Frontal cortex (tissue), 4 donors: ENCODE data around the gene ERMP1. TPM values are rescaled to one million over a fixed set of nuclear protein-coding genes. Genes with fewer than 3 reads are reported as not detected.
"Not testable (repeated sequence)": the region's sequence is repeated elsewhere in the genome, so short reads cannot be mapped to it uniquely, and the experiment has no call there.

ENCODE experiments used
- DNase-seq, 2 donors: peaks; one replicate each; pipeline ENCODE4 v3.0.0; 2012; ENCODE audit warnings: low spot score in 2 of 2
- FAIRE-seq: peaks from 2 replicates; lab custom pipeline; 2012; peaks lifted over from hg19 to GRCh38; lab: Jason Lieb, UNC
- total RNA-seq: library from RNA; depleted of rRNA; stranded (reverse); fragments of >200 nt; gene quantifications from one replicate; pipeline ENCODE4 v1.2.3, GENCODE V29; 2014
- donor health status: control.
- donor health status: control.
- donor health status: control.

ERMP1 gene
- total RNA-seq, 1 donor from 2014 or later = 13.9 TPM

DNA sequence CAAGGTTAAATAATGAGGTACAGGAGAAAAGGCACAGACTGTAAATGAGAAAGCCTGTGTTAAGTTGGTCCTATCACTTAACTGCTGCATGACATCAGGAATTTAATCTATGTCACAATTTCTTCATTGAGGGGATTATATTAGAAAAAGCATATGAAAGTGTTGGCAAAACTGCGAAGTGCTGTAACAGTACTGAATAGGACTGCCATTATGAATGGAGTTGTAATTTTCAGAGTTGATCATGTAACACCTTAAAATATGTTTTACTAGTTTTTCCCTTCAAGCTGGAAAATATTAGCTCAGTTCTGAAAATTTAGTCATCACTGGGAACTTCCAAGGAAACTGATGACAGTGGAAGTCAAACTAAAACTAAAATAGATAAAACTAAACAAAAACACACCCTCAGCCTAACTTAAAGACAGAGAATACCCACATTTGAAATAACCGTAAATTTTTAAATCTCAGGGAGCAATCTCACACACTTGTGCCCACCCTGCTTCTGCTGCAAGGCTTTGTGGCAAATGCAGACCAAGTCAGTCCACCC, 45.1 kb downstream of the ERMP1 start:
- no peak for FAIRE-seq

DNA sequence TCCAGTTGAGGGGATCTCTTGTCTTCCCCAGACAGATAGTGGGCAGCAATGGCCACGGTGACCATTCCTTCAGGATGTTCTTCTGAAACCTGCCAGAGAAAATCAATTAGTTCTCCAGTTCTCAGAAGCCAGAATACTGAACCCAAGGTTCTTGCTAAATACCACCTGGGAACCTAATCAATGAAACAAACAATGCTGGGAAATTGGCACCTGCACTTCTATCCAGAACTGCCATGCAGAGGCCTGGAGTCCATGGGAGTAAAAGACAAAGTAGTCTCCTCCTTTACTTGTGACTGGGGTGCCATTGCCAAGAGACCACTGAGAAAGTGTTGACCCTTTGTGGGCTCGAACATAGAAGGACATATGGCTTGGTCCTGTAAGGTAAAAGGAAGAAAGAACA, 45.7 kb downstream of the ERMP1 start:
- FAIRE-seq (no peak), DNase-seq (no peak)

More for the DNA sequence above, 45.1 kb downstream of the ERMP1 start:
- DNase-seq = no peak

DNA sequence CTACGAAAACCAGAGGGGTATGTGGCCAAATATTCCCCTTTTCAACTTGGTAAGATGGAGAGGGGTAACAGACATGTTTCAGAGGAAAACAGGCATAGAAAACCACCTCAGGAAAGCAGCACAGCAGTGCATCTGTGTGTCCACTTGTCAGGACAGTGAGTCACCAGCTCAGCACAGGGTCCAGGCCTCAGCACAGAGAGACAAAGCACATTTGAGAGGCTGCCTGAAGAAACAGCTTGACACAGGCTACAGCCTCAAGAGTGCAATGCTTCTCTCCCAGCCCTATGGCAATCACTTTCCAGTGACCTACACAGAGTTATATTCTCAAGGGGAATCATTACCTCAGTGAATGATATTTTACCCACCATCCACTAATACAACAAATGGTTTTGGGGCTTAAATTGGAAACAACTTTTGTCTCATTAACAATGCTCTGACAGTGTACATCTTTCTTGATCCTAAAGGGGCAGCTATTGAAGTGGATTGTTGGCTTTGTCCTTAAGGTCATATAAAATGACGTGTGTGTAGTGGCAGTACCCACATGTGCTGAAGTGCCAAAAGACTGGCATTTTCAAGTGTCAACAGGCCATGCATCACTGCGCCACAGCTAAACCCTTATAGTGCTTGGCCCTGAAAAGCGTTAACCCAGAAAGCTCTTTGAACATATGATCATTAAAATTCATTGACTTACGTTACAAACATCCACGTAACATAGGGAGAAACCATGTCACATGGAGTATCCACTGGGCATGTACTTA, 46.4 kb downstream of the ERMP1 start:
- DNase-seq (peak in 1 of 2 donors; percentile 11), FAIRE-seq (no peak)

DNA sequence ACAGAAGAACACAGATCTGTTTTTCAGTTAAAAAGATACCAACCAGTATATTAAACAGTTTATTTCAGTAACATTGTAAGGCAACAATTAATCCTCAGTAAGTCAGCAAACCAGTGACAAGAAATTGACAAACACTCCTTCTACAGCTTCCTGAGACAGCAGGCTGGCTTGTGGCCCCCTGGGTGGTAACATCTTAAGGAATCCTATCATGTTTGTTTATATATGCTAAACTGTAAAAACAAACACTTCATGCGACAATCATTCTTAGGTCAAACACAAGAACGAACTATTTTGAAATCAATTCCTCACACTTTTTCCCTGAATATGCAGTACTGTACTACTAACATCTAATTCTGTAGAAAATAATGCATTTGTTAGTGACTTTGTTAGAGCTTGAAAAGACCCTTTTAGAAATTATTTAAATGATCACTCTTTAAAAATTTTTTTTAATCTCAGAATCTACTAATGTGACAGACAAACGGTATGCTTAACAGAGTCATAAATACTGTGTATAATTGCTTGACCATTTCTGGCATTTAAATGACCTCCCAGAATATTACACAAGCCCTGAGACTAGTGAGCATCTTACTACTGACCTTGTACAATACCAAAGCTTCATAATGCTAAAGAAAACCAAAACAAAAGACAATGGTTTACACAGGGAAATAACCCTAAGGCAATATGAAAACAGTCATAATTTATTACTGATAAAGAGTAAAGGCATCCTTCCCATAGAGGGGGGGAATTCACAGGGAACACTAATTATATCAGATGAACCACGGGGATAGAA, 48.2 kb downstream of the ERMP1 start:
- FAIRE-seq = no peak

DNA sequence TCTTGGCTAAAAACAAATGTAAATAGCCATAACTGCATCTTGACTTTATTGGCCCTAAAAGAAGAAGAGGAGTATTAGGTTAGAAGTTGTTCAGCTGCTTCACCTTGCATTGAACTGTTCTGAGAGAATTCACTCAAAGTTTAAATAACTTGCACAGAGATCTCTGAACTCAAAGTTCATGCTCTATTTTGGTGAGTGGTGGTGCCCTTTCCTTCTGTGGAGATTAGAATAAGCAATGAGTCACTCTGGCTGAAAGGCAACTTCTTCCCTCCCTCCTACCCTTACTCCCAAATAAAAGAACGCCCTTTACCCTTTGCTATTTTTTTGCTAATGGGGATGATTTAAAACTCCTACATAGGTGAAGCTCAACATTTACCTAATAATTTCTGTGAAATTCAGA, 48.9 kb downstream of the ERMP1 start:
- FAIRE-seq (no peak), DNase-seq (no peak)

More for the DNA sequence above, 48.2 kb downstream of the ERMP1 start:
- DNase-seq = no peak

DNA sequence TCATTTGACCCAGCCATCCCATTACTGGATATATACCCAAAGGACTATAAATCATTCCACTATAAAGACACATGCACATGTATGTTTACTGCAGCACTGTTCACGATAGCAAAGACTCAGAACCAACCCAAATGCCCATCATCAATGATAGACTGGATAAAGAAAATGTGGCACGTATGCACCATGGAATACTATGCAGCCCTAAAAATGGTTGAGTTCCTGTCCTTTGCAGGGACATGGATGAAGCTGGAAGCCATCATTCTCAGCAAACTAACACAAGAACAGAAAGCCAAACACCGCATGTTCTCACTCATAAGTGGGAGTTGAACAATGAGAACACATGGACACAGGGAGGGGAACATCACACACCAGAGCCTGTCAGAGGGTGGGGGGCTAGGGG, 49.5 kb downstream of the ERMP1 start:
- not testable (repeated sequence) for DNase-seq, FAIRE-seq

DNA sequence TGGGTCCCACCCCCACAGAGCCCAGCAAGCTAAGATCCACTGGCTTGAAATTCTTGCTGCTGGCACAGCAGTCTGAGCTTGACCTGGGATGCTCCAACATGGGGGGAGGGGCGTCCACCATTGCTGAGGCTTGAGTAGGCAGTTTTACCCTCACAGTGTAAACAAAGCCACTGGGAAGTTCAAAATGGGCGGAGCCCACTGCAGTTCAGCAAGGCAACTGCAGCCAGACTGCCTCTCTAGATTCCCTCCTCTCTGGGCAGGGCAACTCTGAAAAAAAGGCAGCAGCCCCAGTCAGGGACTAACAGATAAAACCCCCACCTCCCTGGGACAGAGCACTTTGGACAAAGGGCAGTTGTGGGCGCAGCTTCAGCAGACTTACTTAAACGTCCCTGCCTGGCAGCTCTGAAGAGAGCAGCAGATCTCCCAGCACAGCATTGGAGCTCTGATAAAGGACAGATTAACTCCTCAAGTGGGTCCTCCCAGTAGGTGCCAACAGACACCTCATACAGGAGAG, 53.2 kb downstream of the ERMP1 start:
- not testable (repeated sequence) for DNase-seq, FAIRE-seq

DNA sequence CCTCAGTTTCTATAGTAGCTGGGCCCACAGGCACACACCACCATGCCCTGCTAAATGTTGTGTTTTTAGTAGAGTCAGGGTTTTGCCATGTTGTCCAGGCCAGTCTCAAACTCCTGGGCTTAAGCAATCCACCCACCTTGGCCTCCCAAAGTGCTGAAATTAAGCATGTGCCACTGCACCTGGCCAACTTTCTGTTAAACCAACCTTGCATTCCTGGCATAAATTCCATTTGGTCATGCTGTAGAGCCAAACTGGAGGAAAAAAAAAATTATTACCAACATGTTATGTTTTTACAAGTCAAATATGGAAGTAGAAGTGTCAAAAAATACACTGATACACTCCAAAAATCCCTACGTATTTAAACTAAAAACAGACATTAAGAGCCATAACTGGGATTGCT, 54.1 kb downstream of the ERMP1 start:
- FAIRE-seq (no peak), DNase-seq (no peak)

DNA sequence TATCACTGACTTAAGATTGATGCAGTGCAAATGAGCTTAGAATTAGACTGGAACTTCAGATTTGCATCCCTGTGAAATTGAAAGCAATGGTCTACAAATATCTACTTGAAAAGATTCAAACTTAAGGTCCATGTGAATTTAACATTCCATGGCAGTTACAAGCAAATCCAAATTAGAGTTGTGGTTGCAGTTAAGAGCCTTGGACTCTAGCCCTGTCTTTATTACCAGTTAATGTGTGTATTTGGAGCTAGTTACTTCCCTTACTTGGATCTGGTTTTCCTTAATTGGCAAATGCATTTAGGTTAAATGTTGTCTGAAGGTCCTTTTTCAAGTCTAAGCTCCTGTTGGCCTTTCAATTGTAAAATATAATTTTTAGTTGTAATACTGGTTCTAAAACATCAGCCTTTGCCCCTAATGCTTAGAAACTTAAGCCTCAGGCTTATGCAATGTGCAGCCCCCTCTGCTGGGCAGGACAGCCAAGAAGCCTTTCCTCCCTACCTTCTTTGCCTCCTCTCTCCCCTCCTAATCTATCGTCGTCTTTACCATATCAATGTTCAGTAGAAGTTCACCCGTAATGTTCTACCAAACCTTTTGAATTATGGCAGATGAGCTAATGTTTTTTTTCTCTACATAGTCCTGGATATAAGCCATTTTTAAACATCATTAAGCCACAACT, 59.5 kb downstream of the ERMP1 start:
- FAIRE-seq = no peak
- DNase-seq = no peak

DNA sequence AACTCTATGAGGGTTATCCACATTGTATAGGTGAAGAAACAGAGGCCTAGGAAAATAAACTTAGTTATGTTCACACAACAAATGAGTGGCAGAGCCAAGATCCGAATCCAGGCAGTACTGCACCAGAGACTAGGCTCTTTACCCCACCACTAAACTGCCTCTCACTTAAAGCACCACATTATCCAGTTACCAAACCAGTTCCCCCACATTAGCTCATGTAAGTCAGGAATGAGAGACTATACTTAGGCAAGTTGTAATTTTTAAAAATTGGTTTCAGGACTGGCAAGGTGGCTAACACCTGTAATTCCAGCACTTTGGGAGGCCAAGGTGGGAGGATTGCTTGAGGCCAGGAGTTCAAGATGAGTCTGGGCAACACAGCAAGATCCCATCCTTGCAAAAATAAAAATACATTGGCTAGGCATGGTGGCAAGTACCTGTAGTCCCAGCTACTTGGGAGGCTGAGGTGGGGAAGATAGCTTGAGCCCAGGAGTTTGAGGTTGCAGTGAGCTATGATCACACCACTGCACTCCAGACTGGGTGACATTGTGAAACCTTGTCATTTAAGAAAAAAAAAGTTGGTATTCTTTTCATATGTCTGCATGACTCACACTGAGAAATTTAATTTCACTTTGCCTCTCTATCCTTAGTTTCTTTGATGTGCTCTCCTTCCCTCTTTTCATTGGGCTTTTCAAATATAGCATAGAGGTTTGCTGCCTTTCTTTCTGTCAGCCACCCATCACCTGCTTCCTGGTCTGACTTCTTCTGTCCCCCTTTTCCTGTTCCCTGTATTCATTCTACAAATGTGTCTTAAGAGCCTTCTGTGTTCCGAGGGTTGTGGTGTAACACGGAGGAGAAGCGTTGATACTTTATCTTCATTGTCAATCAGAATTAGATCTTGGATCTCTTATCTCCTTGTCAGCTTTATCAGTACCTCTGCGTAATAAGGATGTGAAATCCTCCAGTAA, 64.7 kb downstream of the ERMP1 start:
- no peak for FAIRE-seq
- no peak for DNase-seq

DNA sequence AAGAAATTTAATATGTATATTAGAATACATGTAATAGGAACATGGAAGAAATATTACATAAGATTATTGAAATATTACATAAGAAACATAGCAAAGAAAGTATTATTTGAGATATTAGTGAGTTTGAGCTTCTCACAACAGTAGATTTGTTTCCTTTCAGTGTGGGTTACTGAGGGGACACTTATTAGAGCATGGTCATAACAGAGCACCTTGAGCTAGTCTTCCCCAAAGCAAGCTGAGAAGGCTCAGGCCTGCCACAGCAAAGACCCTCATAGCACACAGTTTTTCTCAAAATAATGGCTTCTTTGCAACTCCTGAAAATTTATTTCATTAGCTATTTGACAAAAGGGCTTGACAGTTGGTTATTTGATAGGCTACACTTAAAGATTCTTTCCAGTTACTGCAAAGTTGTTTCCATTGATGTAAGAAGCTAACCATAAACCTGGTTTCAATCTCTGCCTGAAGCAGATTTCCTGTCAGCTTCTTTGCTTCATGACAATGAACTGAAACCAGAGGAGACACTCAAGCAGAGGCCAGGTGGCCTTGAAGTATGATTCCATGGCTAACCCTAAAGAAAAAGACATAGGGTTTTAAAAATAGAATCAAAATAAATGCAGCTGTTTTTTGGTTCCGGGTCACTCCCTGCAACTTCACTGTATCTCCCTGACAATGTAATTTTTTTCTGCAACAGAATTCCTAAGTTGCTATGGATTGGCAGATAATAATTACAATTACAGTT, 68.6 kb downstream of the ERMP1 start:
- FAIRE-seq = no peak
- DNase-seq = no peak

DNA sequence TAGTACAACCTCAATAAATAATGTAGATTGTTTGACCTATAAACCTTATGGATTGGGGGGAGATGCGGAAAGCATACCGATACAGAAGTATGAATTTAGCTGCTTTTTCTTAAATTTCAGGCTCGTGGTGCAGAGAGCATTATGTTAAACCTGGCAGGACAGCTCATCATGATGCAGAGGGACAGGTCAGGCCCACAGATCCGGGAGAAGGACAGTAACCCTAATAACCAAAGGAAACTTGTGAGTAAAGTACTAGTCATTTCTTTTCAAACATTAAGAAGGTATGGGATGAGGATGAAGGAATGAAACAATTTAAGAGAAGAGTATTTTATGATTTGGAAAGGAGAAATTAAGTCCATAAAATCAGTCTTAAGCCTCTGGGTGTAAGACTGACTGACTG, 70.5 kb downstream of the ERMP1 start:
- FAIRE-seq = no peak
- DNase-seq = no peak

DNA sequence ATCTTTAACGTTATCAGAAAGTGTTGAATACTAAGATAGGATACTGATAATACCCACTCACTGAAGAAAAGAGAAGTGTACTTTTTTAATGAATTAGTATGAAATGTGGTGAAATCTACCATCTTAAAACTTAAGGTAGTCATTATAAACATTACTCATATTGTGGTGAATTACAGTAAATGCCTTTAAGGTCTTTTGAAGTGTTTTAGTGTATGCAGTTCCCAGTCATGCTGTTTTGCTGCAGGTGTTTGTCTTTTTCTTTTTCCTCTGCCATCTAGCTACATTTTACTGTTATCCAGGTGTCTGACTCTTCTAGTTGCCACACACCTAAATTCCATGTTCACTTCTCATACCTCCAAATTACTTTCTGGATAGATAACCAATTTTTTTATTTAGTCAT, 72.6 kb downstream of the ERMP1 start:
- FAIRE-seq (no peak), DNase-seq (no peak)

DNA sequence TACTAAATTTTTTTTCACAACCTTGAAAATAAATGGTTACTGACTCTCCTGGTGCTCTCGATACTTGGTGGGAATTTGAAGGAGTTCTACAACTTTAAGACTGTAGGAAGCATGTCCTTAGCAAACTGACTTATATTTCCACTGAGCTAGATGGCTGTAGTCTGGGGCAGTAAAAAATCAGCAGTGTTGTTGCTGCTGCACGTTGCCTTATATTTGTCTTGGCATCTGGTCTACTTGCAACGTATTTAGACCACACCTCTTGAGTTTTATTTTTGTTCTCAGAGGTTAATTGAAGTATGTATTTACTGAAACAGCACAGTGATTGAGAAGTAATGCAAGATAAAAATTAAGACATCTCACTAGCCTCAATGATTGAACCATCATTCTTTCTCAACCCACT, 76.3 kb downstream of the ERMP1 start:
- FAIRE-seq (no peak), DNase-seq (no peak)

DNA sequence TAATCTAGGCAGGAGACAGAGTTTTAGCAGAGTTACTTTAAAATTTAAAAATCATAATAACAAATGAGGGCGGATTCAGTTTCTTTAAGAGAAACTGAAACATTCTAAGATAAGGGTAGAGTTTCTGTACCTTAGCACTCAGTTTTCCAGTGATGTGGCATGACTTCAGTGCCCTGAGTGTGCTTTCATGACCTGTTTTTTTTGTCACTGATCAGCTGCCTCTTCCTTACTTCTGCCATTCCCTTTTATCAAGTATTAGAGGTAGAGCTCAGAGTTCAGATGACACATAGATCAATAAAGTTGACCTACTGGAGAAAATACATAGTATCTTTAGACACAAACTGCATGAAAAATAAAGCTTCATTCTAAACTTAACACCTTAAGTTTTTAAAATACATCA, 82.3 kb downstream of the ERMP1 start:
- no peak for FAIRE-seq

DNA sequence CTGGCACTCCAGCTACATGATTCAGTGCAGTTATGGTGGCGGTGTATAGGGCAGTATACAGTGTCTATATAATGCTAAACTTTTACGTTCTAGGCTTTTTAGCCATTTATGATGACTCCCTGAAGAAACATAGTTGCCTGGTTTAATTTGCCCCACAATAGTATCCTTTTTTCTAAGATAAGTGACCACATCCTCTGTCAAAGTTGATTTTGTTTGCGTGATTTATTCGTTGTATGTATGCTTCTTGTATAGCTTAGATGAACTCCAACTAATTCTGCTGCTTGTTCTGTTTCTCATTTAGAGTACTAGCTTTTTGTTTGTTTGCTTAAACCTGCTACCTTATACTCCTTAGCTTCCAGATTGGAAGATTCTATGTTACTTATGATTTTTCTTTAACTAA, 83.6 kb downstream of the ERMP1 start:
- no peak for DNase-seq
- no peak for FAIRE-seq

More for the DNA sequence above, 82.3 kb downstream of the ERMP1 start:
- DNase-seq = no peak

DNA sequence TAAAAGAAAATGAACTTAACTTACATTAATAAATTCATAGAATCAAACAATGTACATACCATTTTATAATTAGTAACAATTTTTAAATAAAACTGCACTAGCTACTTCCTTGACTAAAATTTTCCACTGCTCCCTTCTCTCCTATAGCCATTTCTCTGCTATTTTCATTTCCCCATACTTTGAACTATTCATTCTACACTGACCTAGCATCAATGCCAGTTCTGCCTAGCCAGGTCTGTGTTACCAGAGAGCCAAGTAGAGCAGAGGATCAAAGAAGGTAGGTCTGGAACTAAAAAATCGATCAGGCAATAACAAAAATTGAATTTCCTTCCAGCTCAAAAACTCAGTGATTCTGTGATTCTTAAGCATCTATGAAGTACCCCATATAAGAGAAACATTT, 84.5 kb downstream of the ERMP1 start:
- DNase-seq (no peak), FAIRE-seq (no peak)

DNA sequence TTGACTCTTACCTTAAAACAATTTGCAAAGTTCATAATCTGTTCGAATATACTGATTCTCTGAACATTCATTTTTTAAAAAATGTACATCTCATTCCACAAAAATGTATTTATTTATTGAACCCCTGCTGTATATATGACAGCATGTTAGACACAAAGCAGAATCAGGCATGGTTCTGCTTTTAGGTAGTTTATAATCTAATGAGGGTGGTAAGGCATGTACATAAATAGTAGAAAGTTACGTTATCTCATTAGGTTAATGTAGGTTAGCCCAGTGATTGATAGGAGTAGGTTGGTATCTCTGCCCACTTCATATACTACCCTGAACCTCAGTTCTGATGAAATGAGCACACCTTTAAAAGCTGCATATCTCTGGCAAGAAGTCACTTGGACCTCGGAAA, 89.8 kb downstream of the ERMP1 start:
- no peak for FAIRE-seq

More for the DNA sequence above, 89.8 kb downstream of the ERMP1 start:
- DNase-seq = no peak
